ENCODE results near the gene TXLNA. TPM values are rescaled to one million over a fixed set of nuclear protein-coding genes. Genes with fewer than 3 reads are reported as not detected.
A peak's percentile ranks its signal among the peaks of the same experiment; 100 is the strongest.

TXLNA gene
- polyA plus RNA-seq, 2 of the 4 experiments (the other 2 are of a cell fraction) = 22.5 to 25.0 TPM

GRCh38 chr1:32204943-32205361, 25.5 kb downstream of the TXLNA start:
- ChIA-PET POLR2A (interaction anchor here (1.2 to 1.6 kb wide), 2 partner anchors 25 to 117 kb away, joined by 4 to 5 read pairs; partner anchors contain the start of gene TXLNA), CTCF (interaction anchor here (0.6 to 4.5 kb wide), 4 partner anchors 11 to 316 kb away, joined by 3 to 38 read pairs (median 5); no protein-coding TSS in a partner anchor)
- Histone ChIP-seq H3K4me3 (peak overlapping the region; percentile 83), H3K4me2 (peak overlapping the region; percentile 98), H3K9me3 (no peaks in the 10 kb centered on the region), H3K4me1 (peaks cover 13% of the 10 kb centered on the region; the same call in 2 of the 3 replicates), H3K27ac (peak overlapping the region; percentile 85 to 92)
- ATAC-seq (peak in 1 of 2 experiments; percentile 13; a peak in 3 of 6 replicates), DNase-seq (ENCODE audit: low read depth in 1 of 2, low spot score in 1 of 2) (no peak), FAIRE-seq (no peak)
- WGBS (ENCODE audit: missing lambda C conversion rate) = 41% methylated on average over 23 of the region's 26 CpGs
- no peak for TF ChIP-seq TFCP2L1 (CRISPR knock-in tag; IDR thresholded peaks at IDR 0.05)
- TF ChIP-seq RFX5 (IDR thresholded peaks at IDR 0.05) = no peak
- TF ChIP-seq FOSB (CRISPR knock-in tag; IDR thresholded peaks at IDR 0.05) = no peak
- TF ChIP-seq REST (IDR thresholded peaks at IDR 0.05) = no peak
- no peak for TF ChIP-seq CEBPB (IDR thresholded peaks at IDR 0.05)
- no peak for TF ChIP-seq NFE2L2 (conservative IDR thresholded peaks at IDR 0.05; ENCODE audit: low read length)
- TF ChIP-seq HEYL (CRISPR knock-in tag; IDR thresholded peaks at IDR 0.05) = no peak
- no peak for TF ChIP-seq ATOH8 (CRISPR knock-in tag; IDR thresholded peaks at IDR 0.05; ENCODE audit: low read depth)
- TF ChIP-seq CBX8 (IDR thresholded peaks at IDR 0.05) = no peak
- TF ChIP-seq JUN (IDR thresholded peaks at IDR 0.05) = no peak
- TF ChIP-seq CBX2 (IDR thresholded peaks at IDR 0.05; ENCODE audit: borderline replicate concordance, low read depth) = no peak
- no peak for TF ChIP-seq MYC (IDR thresholded peaks at IDR 0.05; ENCODE audit: borderline replicate concordance, low read length)
- no peak for TF ChIP-seq KDM1A (IDR thresholded peaks at IDR 0.05; ENCODE audit: low read depth)
- TF ChIP-seq GATA3 (IDR thresholded peaks at IDR 0.05; ENCODE audit: borderline replicate concordance) = no peak
- no peak for TF ChIP-seq ZNF302 (CRISPR knock-in tag; IDR thresholded peaks at IDR 0.05)
- TF ChIP-seq RCOR1 (IDR thresholded peaks at IDR 0.05; ENCODE audit: low read depth, low read length) = no peak
- no peak for TF ChIP-seq PHF8 (IDR thresholded peaks at IDR 0.05; ENCODE audit: borderline replicate concordance, low read depth)
- no peak for TF ChIP-seq POLR2A (IDR thresholded peaks at IDR 0.05; ENCODE audit: low read length)
- TF ChIP-seq HDAC2 (IDR thresholded peaks at IDR 0.05) = no peak

- Histone ChIP-seq H3K4me3 (peak within 1 kb of the TSS; percentile 83), H3K9me3 (no peaks in the 10 kb centered on the region), H3K4me1 (peaks cover 12% of the 10 kb centered on the region; the same call in 2 of the 3 replicates), H3K4me2 (peak within 1 kb of the TSS; percentile 98), H3K27ac (peak within 1 kb of the TSS; percentile 85 to 92)
- WGBS (ENCODE audit: missing lambda C conversion rate) = 15% methylated on average over 22 of the region's 77 CpGs
- no peak for FAIRE-seq
- DNase-seq (ENCODE audit: low read depth in 1 of 2, low spot score in 1 of 2) = peak; percentile 70 to 81
- ATAC-seq = peak; percentile 75 to 84
- ChIA-PET POLR2A (interaction anchor here (1.2 to 1.6 kb wide), 2 partner anchors 26 to 116 kb away, joined by 4 to 5 read pairs; partner anchors contain the start of gene TXLNA), CTCF (interaction anchor here (1.2 to 4.5 kb wide), 3 partner anchors 10 to 110 kb away, joined by 3 to 38 read pairs (median 8); no protein-coding TSS in a partner anchor)
- peak; percentile 60; the same call in 1 of the 2 replicates for TF ChIP-seq KDM5A (IDR thresholded peaks at IDR 0.05)
- TF ChIP-seq PBX3 (IDR thresholded peaks at IDR 0.05) = 0 out of 2 replicates have a peak, but pooled peaks have one; percentile 36
- no peak for TF ChIP-seq FOSL2 (IDR thresholded peaks at IDR 0.05)
- no peak for TF ChIP-seq FOSL2 (CRISPR knock-in tag; IDR thresholded peaks at IDR 0.05)
- TF ChIP-seq GATA3 (IDR thresholded peaks at IDR 0.05; ENCODE audit: borderline replicate concordance) = peak; percentile 11; the same call in 1 of the 2 replicates
- peak; percentile 57 for TF ChIP-seq POLR2A (IDR thresholded peaks at IDR 0.05; ENCODE audit: low read length)
- TF ChIP-seq PHF8 (IDR thresholded peaks at IDR 0.05; ENCODE audit: borderline replicate concordance, low read depth) = peak; percentile 39; the same call in 1 of the 2 replicates
- TF ChIP-seq JUN (IDR thresholded peaks at IDR 0.05) = peak in 1 of 2 experiments; percentile 26; a peak in 1 of 5 replicates
- TF ChIP-seq JUNB (IDR thresholded peaks at IDR 0.05) = no peak
- TF ChIP-seq, protein P1, sequence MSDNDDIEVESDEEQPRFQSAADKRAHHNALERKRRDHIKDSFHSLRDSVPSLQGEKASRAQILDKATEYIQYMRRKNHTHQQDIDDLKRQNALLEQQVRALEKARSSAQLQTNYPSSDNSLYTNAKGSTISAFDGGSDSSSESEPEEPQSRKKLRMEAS (IDR thresholded peaks at IDR 0.05) = peak; percentile 68
- TF ChIP-seq MAZ (IDR thresholded peaks at IDR 0.05; ENCODE audit: borderline replicate concordance, low read depth, low read length) = no peak
- TF ChIP-seq, protein P2, sequence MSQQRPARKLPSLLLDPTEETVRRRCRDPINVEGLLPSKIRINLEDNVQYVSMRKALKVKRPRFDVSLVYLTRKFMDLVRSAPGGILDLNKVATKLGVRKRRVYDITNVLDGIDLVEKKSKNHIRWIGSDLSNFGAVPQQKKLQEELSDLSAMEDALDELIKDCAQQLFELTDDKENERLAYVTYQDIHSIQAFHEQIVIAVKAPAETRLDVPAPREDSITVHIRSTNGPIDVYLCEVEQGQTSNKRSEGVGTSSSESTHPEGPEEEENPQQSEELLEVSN (IDR thresholded peaks at IDR 0.05; ENCODE audit: borderline replicate concordance, low read depth) = 0 out of 2 replicates have a peak, but pooled peaks have one; percentile 64
Observed at GRCh38 chr1:32205401-32206370, 26.2 kb downstream of the TXLNA start, which contains the start of gene IQCC. Gene IQCC, plus strand, starts transcription at chr1:32205671. Its CDS starts 11 bp downstream, at chr1:32205682.

Measured in A549 (cell line).